ENCODE data around the gene PDE4A. TPM values are rescaled to one million over a fixed set of nuclear protein-coding genes. Genes with fewer than 3 reads are reported as not detected.
"Not testable (repeated sequence)": the region's sequence is repeated elsewhere in the genome, so short reads cannot be mapped to it uniquely, and the experiment has no call there.

PDE4A gene
- total RNA-seq, 1 donor from 2014 or later, result 20.0 TPM

GRCh38 chr19:10453852-10454251 is 33.5 kb downstream of the PDE4A start:
- Histone ChIP-seq H3K4me1 (no peaks in the 10 kb centered on the region), H3K36me3 (peaks cover 39% of the 10 kb centered on the region), H3K9me3 (replicated peaks) (no peaks in the 10 kb centered on the region), H3K27me3 (ENCODE audit: low read depth) (no peaks in the 10 kb centered on the region), H3K27ac (replicated peaks) (no peak overlapping the region), H3K4me3 (no peak overlapping the region)
- TF ChIP-seq, protein P1, sequence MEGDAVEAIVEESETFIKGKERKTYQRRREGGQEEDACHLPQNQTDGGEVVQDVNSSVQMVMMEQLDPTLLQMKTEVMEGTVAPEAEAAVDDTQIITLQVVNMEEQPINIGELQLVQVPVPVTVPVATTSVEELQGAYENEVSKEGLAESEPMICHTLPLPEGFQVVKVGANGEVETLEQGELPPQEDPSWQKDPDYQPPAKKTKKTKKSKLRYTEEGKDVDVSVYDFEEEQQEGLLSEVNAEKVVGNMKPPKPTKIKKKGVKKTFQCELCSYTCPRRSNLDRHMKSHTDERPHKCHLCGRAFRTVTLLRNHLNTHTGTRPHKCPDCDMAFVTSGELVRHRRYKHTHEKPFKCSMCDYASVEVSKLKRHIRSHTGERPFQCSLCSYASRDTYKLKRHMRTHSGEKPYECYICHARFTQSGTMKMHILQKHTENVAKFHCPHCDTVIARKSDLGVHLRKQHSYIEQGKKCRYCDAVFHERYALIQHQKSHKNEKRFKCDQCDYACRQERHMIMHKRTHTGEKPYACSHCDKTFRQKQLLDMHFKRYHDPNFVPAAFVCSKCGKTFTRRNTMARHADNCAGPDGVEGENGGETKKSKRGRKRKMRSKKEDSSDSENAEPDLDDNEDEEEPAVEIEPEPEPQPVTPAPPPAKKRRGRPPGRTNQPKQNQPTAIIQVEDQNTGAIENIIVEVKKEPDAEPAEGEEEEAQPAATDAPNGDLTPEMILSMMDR (IDR thresholded peaks at IDR 0.05; ENCODE audit: borderline replicate concordance), result no peak
- intact Hi-C loops (cut with micrococcal nuclease), result no loop called here
- no peak for DNase-seq

GRCh38 chr19:10454267-10454666 is 33.9 kb downstream of the PDE4A start:
- Histone ChIP-seq H3K9me3 (replicated peaks) (no peaks in the 10 kb centered on the region), H3K27ac (replicated peaks) (no peak overlapping the region), H3K36me3 (peaks cover 39% of the 10 kb centered on the region), H3K4me1 (no peaks in the 10 kb centered on the region), H3K4me3 (no peak overlapping the region), H3K27me3 (ENCODE audit: low read depth) (no peaks in the 10 kb centered on the region)
- TF ChIP-seq, protein P1 (IDR thresholded peaks at IDR 0.05; ENCODE audit: borderline replicate concordance), result no peak
- intact Hi-C loops (cut with micrococcal nuclease), result no loop called here
- DNase-seq, result no peak

DNA sequence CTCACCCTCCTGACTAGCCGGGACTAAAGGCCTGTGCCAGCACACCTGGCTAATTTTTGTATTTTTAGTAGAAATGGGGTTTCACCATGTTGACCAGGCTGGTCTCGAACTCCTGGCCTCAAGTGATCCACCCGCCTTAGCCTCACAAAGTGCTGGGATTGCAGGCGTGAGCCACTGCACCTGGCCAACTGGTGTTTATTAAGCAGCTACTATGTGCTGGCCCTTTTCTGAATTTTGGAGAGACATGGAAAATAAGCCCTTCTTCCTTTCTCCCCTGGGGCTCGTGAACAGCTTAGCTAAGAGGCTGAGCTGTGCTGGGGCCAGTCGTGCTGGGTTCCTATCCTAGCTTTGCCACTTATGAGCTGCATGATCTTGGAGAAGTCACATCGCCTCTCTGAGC is 38.4 kb downstream of the PDE4A start:
- intact Hi-C loops (cut with micrococcal nuclease); DNase-seq; H3K4me1 ChIP-seq; H3K9me3 ChIP-seq (replicated peaks); H3K4me3 ChIP-seq; H3K27me3 ChIP-seq (ENCODE audit: low read depth); H3K27ac ChIP-seq (replicated peaks): not testable (repeated sequence)
- H3K36me3 ChIP-seq, result peaks cover 42% of the 10 kb centered on the region

DNA sequence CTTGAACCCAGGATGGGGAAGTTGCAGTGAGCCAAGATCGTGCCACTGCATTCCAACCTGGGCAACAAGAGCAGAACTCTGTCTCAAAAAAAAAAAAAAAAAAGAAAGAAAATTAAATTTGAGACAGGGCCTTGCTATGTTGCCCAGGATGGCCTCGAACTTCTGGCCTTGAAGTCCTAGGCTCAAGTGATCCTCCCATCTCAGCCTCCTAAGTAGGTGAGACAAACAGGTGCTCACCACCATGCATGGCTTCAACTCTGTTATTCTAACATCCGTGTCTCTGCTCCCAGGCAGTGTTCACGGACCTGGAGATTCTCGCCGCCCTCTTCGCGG is 40.3 kb downstream of the PDE4A start:
- no peaks in the 10 kb centered on the region for H3K27me3 ChIP-seq (ENCODE audit: low read depth)
- no peak for DNase-seq
- no peak overlapping the region for H3K27ac ChIP-seq (replicated peaks)
- H3K36me3 ChIP-seq, result peaks cover 62% of the 10 kb centered on the region
- intact Hi-C loops (cut with micrococcal nuclease), result no loop called here
- TF ChIP-seq, protein P1 (IDR thresholded peaks at IDR 0.05; ENCODE audit: borderline replicate concordance), result no peak
- H3K9me3 ChIP-seq (replicated peaks), result no peaks in the 10 kb centered on the region
- peaks cover 7% of the 10 kb centered on the region for H3K4me1 ChIP-seq
- H3K4me3 ChIP-seq, result no peak overlapping the region

DNA sequence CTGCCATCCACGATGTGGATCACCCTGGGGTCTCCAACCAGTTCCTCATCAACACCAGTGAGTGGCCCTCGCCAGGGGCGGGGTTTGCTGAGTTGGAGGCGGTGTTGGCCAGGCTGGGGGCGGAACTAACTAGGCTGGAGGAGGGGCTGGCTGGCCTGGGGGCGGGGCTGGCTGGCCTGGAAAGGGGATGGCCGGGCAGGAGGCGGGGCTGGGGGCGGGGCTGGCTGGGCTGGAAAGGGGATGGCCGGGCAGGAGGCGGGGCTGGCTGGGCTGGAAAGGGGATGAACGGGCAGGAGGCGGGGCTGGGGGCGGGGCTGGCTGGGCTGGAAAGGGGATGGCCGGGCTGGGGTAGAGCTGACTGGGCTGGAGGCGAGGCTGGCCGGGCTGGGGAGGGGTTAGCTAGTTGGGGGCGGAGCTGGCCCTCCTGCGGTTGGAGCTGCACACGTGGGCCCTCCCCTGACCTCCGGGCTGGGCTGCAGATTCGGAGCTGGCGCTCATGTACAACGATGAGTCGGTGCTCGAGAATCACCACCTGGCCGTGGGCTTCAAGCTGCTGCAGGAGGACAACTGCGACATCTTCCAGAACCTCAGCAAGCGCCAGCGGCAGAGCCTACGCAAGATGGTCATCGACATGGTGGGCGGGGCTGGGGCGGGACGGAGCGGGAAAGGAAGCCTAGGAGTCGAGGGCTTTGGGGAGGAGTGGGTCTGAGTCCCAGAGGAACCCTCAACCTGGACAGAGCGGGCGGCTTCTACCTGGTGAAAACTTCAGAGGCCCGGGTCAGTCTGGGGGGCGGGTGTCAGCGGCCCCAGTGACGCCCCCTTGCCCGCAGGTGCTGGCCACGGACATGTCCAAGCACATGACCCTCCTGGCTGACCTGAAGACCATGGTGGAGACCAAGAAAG is 41.0 kb downstream of the PDE4A start:
- H3K4me3 ChIP-seq, result peak overlapping the region; percentile 57
- peaks cover 63% of the 10 kb centered on the region for H3K36me3 ChIP-seq
- no peaks in the 10 kb centered on the region for H3K9me3 ChIP-seq (replicated peaks)
- H3K4me1 ChIP-seq, result peaks cover 7% of the 10 kb centered on the region
- intact Hi-C loops (cut with micrococcal nuclease), result no loop called here
- TF ChIP-seq, protein P1 (IDR thresholded peaks at IDR 0.05; ENCODE audit: borderline replicate concordance), result no peak
- DNase-seq, result peak; percentile 93
- H3K27me3 ChIP-seq (ENCODE audit: low read depth), result no peaks in the 10 kb centered on the region
- no peak overlapping the region for H3K27ac ChIP-seq (replicated peaks)

DNA sequence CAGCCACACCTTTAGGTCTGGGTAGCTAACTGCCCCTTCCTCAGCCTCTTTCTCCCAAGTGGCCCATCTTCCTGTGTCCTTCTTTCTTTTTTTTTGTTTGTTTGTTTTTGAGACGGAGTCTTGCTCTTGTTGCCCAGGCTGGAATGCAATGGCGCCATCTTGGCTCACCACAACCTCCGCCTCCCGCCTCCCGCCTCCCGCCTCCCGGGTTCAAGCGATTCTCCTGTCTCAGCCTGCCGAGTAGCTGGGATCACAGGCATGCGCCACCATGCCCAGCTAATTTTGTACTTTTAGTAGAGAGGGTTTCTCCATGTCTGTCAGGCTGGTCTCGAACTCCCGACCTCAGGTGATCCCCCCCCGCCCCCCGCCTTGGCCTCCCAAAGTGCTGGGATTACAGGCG is 41.7 kb downstream of the PDE4A start:
- not testable (repeated sequence) for H3K27me3 ChIP-seq (ENCODE audit: low read depth); H3K9me3 ChIP-seq (replicated peaks)

More for the DNA sequence above, 41.7 kb downstream of the PDE4A start:
- DNase-seq; intact Hi-C loops (cut with micrococcal nuclease); H3K4me1 ChIP-seq; H3K4me3 ChIP-seq; H3K27ac ChIP-seq (replicated peaks): not testable (repeated sequence)
- peaks cover 64% of the 10 kb centered on the region for H3K36me3 ChIP-seq
